Measurements from ENCODE around the gene C6orf15.

C6orf15 gene

GRCh38 chr6:31112478-31112877 lies at the start of gene C6orf15:
Gene C6orf15 (minus strand): TSS chr6:31112575. CDS start chr6:31112555, 20 bp downstream.
- TF ChIP-seq CTCF (IDR thresholded peaks at IDR 0.05; ENCODE audit: borderline replicate concordance, control extremely low read depth, extremely low read depth, insufficient read depth, missing control alignments) = no peak
- in situ Hi-C loops (cut with MboI; ENCODE audit: low sequenced_read_pairs, unreplicated experiment) = no loop called here
- DNase-seq (ENCODE audit: low spot score) = peak; percentile 9

GRCh38 chr6:31161216-31162126 lies 49.1 kb upstream of the C6orf15 start:
- no peak for TF ChIP-seq CTCF (IDR thresholded peaks at IDR 0.05; ENCODE audit: borderline replicate concordance, control extremely low read depth, extremely low read depth, insufficient read depth, missing control alignments)
- DNase-seq (ENCODE audit: low spot score) = no peak
- in situ Hi-C loops (cut with MboI; ENCODE audit: low sequenced_read_pairs, unreplicated experiment) = no loop called here

- peak; percentile 57 for DNase-seq (ENCODE audit: low spot score)
- TF ChIP-seq CTCF (IDR thresholded peaks at IDR 0.05; ENCODE audit: borderline replicate concordance, control extremely low read depth, extremely low read depth, insufficient read depth, missing control alignments) = peak; percentile 15
- in situ Hi-C loops (cut with MboI; ENCODE audit: low sequenced_read_pairs, unreplicated experiment) = no loop called here
These were observed 46.8 kb upstream of the C6orf15 start for GRCh38 chr6:31158863-31159855.

GRCh38 chr6:31158140-31158862 lies 45.9 kb upstream of the C6orf15 start, which contains the start of gene TCF19:
Gene TCF19 (plus strand): TSS chr6:31158589. CDS start chr6:31159470, 881 bp downstream.
- in situ Hi-C loops (cut with MboI; ENCODE audit: low sequenced_read_pairs, unreplicated experiment) = no loop called here
- DNase-seq (ENCODE audit: low spot score) = peak; percentile 100
- no peak for TF ChIP-seq CTCF (IDR thresholded peaks at IDR 0.05; ENCODE audit: borderline replicate concordance, control extremely low read depth, extremely low read depth, insufficient read depth, missing control alignments)

- DNase-seq (ENCODE audit: low spot score) = no peak
- TF ChIP-seq CTCF (IDR thresholded peaks at IDR 0.05; ENCODE audit: borderline replicate concordance, control extremely low read depth, extremely low read depth, insufficient read depth, missing control alignments) = no peak
- in situ Hi-C loops (cut with MboI; ENCODE audit: low sequenced_read_pairs, unreplicated experiment) = no loop called here
These were observed 45.3 kb upstream of the C6orf15 start, which contains the start of gene CCHCR1 for GRCh38 chr6:31157513-31158139. Gene CCHCR1 (minus strand): TSS chr6:31157802. CDS start chr6:31157600, 202 bp downstream.

Measured in GM13976 (cell line).